Upper lobe of left lung (tissue), 4 donors: ENCODE data around the gene UBE4B.

Experiments
- CTCF ChIP-seq, 6 experiments: fragments of 450-650 bp in 4 of 6; fragments of 200-600 bp in 2 of 6; sonication (generic) in 2 of 6; IDR thresholded peaks; one replicate each; pipeline ENCODE4 v1.5.1; 2016 to 2019; ENCODE audit warnings: antibody characterized with exemption in 6 of 6
- POLR2A ChIP-seq, 4 donors: fragments of 450-650 bp; IDR thresholded peaks; one replicate each; pipeline ENCODE4 v1.5.1; 2016 to 2017; ENCODE audit warnings: antibody characterized with exemption in 4 of 4, mild to moderate bottlenecking in 2 of 4

GRCh38 chr1:10019561-10019960 lies 13.2 kb upstream of the UBE4B start:
- TF ChIP-seq CTCF (IDR thresholded peaks at IDR 0.05): no peak
- TF ChIP-seq POLR2A (IDR thresholded peaks at IDR 0.05): no peak
